HG03439 (cell line): ENCODE results near the gene B4GALNT1.
"Not testable (repeated sequence)": the region's sequence is repeated elsewhere in the genome, so short reads cannot be mapped to it uniquely, and the experiment has no call there.

ENCODE experiments used
- ATAC-seq: cut with Tn5 transposase; IDR thresholded peaks from one replicate; pipeline ENCODE4 v1.9.1; 2021; ENCODE audit warnings: mild to moderate bottlenecking, moderate library complexity; ENCODE audit not compliant: unreplicated experiment

The B4GALNT1 gene

DNA sequence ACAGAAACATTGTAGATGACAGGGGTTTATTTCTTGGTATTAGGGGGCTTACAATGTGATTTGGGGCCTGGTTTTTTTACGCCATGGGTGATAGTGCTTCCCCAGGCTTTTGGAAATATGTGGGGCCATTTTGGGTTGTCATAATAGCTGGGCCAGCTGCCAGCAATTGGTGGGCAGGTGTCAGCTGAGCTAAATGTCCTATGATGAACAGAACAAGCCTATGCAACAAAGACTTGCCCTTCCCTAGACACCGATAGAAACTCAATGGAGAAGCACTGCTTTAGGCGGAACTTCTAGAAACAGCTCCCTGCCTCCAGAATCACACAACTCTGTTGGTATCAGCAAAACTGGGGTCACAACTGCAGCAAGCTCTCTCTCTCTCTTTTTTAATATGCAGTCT lies 5.1 kb upstream of the B4GALNT1 start:
- no peak for ATAC-seq

DNA sequence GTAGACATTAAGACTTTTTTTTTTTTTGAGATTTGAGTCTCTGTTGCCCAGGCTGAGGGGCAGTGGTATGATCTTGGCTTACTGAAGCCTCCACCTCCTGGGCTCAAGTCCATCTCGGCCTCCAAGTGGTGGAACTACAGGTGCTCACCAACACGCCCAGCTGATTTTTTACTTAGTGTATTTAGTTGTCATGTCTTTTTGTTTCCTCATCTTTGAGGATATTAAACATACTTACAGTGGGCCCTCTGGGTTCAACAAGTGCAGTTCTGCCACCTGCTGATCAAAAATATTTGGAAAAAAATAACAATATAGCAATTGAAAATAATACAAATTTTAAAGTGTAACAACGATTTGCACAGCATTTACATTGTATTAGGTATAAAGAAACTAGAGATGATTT lies 4.4 kb upstream of the B4GALNT1 start:
- ATAC-seq, result no peak

DNA sequence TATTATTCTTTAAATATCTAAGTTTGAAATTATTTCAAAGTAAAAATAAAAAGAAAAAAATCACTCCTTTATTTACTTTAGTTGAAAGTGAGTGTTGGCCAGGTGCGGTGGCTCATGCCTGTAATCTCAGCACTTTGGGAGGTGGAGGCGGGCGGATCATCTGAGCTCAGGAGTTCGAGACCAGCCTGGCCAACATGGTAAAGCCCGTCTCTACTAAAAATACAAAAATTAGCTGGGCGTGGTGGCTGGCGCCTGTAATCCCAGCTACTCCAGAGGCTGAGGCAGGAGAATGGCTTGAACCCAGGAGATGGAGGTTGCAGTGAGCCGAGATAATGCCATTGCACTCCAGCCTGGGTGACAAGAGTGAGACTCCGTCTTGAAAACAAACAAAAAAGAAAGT lies 3.7 kb upstream of the B4GALNT1 start:
- ATAC-seq, result not testable (repeated sequence)

DNA sequence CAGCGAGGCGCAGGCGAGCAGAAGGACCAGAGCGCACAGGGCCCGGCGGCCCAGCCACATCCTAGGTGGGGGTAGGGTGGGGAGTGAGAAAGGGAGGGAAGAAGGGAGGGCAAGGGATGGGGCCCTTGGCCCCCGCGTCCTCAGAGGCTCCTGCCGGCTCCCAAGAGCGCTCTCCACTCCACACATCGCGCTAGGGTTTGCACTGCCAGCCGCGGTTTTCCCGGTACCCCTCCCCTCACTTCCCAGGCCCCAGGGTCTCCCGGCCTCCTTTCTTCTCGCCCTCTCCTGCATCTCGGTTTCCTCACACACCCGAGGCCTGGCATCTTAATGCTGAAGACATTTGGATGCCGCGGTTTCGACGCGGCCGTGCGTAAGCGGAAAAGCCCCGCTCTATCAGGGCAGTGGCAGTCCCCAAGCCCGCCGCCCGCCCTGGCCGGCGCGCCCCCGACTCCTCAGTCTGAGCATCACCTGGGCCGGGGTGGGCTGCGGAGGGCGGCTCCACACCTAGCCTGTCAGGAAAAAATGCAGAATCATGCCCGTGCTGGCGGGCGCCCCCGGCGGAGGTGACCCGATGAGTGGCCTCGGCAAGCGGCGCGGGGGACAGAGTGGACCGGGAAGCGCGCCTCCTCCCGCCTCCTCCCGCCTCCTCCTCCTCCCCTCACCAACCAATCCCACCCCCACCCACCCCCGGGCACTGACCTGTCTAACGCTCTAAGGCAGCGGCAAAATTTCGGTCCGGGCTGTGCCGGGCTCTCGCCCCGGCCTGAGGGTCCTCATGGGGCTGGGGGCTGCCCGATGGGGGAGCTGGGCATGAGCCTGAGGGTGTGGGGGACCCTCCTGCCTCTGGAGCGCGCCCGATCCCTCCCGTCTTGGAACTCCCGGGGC lies 686 bp downstream of the B4GALNT1 start:
- peak; percentile 17 for ATAC-seq

DNA sequence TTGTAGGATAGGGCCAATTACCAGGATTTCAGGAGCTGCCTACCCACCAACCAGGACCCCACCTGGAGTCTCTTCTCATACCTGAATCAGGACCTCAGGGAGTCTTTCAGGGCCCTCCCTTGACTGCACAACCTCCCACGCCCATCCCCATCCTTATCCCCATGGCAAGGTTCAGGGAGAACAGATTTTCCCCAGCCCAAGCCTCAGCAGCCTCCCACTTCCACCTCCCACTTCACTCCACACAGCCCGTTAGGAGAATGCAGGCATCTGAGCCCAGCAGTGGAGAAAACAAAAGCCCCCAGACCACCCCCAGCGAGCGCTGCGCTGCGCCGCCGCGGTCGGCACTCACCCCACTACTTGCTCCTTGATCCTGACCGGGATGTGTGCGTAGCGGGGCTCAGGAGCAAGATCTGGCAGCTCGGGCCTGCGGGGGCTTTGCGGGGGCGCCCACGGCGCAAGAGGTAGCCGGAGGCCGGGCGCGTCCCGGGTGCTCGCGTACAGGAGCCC lies 1.4 kb downstream of the B4GALNT1 start:
- ATAC-seq, result no peak

DNA sequence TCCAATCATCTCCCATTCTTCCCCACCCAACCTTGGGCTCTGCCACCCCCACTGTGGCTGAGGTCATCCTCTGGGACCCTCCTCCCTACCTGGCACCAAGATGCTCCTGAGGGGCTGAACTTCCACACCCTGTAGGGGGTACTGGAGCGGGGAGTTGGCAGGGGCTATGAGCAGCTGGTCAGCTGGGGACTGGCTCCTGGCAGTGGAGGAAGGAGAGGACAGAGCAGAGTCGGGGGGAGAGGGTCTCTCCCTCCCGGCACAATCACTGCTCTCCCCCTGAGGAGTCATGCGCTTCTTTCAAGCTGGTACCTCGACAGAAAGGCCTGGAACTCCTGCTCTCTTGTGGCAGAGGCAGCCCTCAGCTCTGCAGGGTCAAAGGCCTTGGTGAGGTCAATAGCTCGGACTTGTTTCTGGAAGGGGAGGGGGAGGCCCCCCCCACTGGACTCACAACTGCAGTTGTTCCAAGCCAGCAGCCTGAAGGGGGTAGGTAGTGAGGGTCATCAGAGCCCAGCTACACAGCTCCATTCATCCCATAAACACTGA lies 2.0 kb downstream of the B4GALNT1 start:
- no peak for ATAC-seq

DNA sequence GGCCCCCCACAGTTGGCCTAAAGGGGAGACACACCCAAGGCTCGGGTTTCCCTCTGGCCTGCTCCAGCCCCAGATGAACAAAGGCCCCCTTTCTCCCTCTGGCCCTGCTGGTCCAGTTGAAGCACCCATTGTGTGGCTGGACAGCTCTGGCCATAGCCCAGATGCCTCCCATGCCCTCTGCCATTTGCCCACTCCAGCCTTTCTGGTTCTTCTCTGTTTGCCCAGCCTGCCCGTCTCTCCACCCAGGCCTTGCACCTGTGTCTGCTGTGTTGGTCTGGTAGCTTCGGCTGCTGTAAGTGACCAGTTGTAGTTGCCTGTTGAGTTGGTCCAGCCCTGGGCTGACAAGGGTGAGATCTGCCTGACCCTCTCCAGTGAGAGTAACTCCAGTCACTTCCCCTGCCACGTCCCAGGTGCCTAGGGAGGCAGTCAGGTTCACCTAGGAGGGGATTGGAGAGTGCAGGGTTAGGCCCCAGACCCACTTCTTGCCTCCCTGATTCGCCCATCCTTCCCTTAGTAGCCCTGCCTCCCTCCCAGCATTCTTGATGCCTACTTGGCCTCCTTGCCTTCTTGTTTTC lies 3.0 kb downstream of the B4GALNT1 start:
- no peak for ATAC-seq

DNA sequence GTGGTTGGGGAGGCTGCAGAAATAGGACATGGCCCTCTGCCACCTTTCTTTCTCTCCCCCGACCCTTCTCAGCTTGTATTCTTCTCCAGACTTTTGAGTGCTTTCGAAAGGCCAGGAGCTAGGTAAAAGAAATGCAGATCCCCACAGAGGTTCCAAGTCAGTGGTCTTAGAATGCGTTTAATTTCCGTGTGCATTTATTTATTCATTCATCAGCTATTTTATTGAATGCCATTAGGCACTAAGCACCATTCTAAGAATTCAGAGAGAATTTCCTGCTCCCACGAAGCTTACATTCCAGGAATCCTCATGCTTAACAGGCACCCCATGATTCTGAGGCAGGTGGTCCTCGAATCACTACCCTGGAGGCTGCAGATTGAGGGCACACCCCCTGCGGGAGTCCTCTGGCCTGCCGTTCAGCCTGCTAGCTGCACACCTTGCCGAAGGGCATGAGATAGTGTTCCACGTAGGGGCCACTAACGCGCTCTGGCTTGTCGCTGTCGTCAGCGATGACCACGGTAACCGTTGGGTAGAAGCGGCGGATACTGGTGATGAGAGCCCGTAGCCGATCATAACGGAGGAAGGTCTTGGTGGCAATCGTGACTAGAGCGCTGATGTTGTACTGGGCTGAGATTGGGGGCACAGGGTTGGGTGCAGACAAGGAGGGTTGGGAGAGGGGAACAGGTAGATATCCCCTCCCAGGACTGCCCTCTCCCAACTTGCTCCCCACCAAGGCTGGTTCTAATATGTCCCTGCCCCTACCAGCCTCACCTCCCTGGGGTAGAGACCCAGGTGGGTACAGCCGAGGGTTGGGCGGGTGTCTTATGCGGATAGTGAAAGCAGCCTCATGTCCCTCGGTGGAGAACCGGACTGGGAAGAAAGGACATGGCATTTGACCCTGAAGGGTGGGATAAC lies 4.5 kb downstream of the B4GALNT1 start:
- ATAC-seq, result no peak

DNA sequence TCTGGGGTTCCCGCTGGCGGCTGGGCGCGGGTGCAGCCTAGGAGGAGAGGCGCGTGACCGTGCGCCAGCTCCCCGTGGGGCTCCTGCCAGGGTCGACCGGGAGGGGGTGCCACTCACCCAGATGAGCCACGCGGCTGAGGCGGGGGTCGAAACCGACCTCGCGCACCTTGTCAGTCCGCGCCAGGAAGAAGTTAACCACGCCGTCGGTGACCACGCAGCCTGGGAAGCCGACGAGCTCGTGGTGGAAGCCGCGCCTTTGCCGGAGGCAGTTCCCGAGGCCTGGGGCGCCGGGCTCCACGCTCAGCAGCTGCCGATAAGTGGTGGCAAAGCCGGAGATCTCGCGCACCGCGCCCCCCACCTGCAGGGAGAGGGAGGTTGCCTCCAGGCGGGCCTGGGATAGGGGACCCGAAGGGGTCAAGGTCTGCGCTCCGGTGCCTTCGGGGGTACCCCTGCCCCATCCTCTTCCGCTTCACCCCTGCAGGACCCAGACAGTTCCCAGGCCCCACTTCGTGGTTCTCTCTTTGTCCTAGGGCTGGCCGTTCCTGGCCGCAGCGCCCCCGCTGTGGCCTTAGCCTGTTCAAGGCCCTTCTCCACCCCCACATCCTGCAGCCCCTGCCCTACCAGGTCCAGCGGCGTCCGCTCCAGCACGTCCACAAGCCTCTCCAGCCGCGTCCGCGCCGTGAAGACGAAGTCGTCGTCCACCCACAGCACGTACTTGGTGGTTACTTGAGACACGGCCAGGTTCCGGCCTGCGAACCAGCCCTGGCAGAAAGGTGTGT lies 5.3 kb downstream of the B4GALNT1 start:
- ATAC-seq, result no peak

DNA sequence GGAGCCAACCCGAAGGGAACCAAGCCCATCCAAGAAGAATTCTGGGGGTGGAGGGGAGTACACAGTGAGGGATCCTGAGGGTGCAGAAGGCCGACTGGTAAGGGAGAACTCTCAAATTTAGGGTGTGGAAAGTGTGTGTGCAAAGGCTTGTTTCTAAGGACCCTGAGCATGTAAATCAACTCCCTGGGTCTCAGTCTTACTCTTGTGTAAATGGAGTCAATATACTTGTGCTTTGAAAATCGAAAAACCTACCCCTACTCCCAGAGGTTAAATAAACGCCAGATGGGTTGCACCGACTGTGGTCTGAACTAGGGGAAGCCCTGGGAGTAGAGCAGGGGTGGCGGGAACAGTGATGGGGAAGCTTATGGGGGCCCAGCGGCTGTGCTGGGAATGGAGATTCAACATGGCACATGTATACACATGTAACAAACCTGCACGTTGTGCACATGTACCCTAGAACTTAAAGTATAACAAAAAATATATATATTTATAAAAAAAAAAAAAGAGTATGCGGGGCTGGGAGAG lies 6.0 kb downstream of the B4GALNT1 start:
- ATAC-seq, result no peak

DNA sequence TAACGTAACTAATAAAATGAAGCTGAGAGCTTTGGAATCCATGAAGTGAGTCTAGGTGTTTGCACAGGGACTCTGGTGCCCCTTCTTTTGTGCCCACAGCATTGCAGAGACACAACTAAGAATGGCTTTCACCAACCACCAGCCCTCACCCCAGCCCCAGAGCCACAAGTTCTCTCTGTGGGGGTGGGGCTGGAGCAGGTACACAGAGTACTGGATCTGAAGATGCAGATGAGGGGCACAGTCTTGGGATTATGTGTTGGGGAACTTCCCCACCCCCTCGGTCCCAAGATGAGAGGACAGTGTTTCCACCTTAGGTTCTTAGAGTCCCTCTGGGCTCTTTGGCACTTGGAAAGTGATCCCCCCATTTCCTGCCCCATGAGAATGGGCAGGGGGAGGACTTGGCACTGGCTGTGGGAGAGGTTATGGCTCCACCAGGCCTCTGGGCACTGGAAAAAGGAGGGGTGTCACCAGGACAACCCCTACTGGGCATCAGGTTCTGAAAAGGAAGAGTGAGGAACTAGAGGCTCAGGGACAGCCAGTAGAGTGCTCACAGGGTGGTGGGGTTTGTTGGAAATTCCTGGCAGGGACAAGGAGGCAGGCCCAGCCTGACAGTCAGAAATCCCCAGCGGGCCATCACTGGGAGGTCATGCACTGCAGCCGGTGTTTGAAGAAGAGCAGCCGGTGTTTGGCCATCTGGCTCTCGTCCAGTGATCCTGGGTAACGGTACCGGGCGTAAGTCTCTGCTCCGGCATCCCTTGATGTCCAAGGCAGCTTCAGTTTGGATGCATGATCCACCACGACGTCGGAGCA lies 6.7 kb downstream of the B4GALNT1 start:
- ATAC-seq, result no peak

DNA sequence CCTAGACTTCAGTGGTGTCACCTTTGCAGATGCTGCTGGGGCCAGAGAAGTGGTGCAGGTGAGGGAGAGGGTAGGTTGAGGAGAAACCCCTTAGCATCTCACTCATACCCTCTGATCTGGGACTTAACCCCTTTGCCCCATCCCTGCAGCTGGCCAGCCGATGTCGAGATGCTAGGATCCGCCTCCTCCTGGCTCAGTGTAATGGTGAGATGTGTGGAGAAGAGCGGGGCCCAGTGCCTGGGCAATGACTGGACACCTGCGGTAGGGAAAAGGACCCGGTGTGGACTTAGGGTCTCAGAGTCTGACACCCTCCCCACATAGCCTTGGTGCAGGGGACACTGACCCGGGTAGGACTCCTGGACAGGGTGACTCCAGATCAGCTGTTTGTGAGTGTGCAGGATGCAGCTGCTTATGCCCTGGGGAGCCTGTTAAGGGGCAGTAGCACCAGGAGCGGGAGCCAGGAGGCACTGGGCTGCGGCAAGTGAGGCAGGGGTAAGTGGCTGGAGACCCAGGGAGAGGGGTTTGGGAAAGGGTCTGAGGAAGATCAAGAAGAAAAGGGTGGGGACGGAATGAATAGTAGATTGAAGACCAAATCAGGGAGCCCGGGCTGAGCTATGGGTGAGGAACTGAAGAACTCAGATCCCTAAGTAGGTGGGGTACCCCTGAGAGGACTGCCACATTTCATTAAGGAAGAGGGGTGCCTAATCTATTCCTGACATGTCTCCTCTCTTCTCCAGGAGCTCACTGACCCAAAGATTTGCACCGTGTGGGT lies 7.6 kb downstream of the B4GALNT1 start:
- ATAC-seq, result no peak

DNA sequence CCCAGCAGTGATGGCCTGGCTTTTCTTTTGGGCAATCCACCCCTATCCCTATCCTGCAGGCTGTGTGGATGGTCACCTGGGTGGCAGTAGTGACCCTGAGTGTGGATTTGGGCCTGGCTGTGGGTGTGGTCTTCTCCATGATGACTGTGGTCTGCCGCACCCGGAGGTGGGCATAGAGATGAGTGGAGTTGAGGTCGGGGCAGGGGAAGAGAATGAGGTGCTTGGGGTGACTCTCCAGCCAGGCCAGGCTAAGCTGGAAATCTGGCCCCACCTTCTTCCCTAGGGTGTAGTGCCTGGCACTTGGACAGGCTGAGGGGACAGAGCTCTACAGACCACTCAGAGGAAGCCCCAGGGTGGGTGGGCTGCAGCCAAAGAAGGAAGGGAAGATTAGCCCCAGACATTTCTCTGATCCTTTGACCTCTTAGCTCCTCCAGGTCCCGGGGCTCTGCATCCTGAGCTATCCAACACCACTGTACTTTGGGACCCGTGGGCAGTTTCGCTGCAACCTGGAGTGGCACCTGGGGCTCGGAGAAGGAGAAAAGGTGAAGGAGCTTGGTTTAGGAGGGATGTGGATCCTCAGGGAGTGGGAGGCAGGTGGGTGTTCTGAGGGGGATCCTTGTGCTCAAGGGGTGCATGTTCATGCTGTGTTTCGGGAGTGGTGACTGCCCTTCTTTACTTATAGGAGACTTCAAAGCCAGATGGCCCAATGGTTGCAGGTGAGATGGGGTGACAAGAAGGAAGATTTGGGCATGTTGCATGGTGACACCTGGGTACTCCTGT lies 8.4 kb downstream of the B4GALNT1 start:
- no peak for ATAC-seq

DNA sequence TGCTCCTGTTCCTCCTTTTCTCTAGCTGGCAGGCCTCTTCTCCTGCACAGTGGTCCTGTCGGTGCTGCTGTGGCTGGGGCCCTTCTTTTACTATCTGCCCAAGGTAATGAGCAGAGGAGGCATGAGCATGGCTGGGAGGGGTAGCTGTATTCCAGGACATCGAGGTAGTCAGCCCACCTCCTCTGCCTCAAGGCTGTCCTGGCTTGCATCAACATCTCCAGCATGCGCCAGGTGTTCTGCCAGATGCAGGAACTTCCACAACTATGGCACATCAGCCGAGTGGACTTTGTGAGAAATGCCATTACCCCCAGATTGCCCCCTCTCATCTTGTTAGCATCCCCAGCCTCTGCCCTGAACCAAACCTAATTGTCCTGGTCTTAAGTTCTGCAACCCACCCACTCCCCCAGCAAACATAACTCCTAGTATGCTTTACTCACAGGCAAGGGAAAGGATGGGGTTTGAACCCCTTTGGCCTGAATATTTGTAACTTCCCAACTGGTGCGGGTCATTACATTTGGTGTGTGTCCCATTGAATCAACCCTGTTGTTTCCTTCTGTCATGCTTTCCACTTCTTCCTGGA lies 9.1 kb downstream of the B4GALNT1 start:
- ATAC-seq, result no peak

DNA sequence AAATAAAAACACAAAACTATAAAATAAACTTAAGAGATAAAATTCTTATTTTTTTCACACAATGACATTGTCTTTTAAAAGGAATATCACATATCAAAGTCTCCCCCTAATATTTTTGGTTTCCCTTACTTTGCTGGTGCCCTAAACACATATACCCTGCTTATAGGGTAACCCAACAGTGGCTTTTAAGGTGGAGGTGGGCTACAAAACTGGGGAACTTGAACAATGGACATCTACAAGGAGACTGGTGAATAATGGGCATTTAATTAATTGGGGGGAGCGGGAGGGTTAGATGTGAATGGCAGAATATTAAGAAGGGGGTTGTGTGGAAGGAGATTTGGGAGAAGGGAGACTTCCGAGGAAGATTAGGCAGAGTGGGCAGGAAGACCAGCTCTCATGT lies 9.6 kb downstream of the B4GALNT1 start:
- no peak for ATAC-seq

DNA sequence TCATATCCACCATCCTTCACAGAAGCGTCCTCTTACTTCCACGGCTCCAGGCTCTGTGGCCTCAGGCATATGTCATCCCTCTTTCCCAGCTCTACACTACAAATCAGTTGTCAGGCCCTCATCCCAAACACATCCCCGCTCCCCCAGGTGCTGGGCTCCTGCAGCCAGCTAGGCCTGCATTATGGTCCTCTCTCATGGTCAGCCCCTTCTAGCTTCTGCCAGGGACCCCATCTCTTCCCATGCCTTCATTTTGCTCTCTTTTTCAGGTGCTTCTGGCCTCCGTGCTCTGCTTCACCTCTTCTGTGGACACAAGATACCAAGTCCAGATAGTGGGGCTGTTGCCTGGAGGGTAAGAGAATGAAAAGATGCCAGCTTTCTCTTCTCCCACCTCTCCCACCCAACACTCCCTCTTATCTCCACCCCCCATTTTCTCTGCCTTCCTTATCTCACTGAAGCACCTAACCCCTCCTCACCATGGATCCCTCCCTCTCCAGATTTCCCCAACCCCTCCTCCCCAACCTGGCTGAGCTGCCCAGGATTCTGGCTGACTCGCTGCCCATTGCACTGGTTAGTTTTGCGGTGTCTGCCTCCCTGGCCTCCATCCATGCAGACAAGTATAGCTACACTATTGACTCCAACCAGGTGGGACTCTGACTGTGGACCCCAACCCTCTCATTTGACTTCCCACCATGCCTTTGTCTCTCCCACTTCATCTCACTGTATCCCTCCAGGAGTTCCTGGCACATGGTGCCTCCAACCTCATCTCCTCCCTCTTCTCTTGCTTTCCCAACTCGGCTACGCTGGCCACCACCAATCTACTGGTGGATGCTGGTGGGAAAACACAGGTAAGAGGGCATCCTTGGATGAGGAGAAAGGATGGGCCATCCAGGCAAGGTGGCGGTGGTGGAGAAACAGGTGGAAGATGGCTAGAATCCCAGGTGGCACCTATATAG lies 10.4 kb downstream of the B4GALNT1 start:
- no peak for ATAC-seq
